HG03342 (cell line): ENCODE measurements around the gene OR2AG2.
A peak's percentile ranks its signal among the peaks of the same experiment; 100 is the strongest.
"Not testable (repeated sequence)": the region's sequence is repeated elsewhere in the genome, so short reads cannot be mapped to it uniquely, and the experiment has no call there.

Source experiments
- ATAC-seq: cut with Tn5 transposase; IDR thresholded peaks from one replicate; pipeline ENCODE4 v1.9.1; 2021; ENCODE audit warnings: mild to moderate bottlenecking, moderate library complexity; ENCODE audit not compliant: unreplicated experiment

Gene OR2AG2

GRCh38 chr11:6771926-6772893 is at the start of gene OR2AG2:
Gene OR2AG2 (minus strand): TSS chr11:6771976. CDS start chr11:6768957, 3,019 bp downstream.
- ATAC-seq, result peak; percentile 98

DNA sequence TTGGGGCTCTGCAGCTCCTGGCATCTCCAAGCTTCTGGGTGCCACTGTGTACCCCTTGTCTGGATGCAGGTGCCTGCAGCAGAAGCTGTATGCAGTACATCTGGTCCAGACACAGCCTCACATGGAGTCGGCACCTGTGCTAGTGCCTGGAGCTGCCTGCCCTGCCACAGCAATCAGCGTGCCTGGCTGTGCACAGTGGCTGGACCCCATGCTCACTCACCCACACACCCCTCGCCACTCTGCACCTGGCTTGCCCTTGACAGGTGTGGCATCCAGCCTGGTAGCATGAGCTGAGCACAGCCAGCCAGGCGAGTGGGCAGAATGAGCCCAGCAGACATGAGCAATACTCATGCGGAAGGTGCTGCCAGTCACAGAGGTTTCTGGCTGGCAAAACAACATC is 47.2 kb upstream of the OR2AG2 start:
- no peak for ATAC-seq

GRCh38 chr11:6817694-6818093 is 45.9 kb upstream of the OR2AG2 start:
- ATAC-seq, result no peak

DNA sequence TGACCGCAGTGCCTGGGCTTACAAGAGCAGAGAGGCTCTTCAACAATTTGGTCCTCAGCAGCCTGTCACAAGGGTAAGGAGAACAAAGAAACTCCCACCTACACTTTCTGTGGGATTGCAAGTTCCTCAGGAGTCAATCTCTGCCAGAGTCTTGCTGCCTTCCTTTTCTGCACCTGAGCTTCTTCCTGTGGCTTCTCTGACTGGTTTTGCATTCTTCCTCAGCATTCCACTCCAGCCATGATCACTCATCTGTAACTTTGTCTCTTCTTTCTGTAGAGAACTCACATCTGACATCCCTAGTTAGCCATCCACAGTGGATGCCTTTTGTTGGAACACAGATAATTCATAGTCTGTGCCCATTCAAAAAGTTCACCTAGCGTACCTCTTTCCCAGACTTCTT is 41.9 kb upstream of the OR2AG2 start:
- ATAC-seq, result no peak

GRCh38 chr11:6812390-6813005 is 40.7 kb upstream of the OR2AG2 start:
- peak; percentile 84 for ATAC-seq

GRCh38 chr11:6801075-6801474 is 29.3 kb upstream of the OR2AG2 start:
- ATAC-seq, result not testable (repeated sequence)

DNA sequence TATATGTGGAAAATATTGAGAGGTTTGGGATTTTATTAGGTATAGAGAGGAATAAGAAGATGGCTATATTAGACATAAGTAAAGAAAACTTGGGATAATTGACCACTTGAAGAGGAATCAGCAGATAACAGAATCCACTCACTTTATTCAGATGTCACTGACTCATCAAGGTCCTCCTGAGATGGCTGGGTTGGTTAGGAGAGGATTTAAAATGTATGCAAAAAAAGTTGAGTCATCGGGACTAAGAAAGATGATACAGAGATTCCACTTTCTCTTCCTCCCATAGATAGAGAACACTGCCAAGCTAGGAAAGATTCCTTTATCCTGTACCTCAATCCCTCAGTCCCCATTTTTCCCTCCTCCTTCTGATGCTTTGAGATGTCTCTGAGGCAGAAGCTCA is 27.6 kb upstream of the OR2AG2 start, which contains the start of gene OR6A2:
Gene OR6A2 (minus strand): TSS at position 288 of the 400 bp plus-strand sequence. CDS start 3,981 bp downstream, outside the sequence.
- no peak for ATAC-seq

- no peak for ATAC-seq
Observed at GRCh38 chr11:6794639-6795038, 22.9 kb upstream of the OR2AG2 start.

DNA sequence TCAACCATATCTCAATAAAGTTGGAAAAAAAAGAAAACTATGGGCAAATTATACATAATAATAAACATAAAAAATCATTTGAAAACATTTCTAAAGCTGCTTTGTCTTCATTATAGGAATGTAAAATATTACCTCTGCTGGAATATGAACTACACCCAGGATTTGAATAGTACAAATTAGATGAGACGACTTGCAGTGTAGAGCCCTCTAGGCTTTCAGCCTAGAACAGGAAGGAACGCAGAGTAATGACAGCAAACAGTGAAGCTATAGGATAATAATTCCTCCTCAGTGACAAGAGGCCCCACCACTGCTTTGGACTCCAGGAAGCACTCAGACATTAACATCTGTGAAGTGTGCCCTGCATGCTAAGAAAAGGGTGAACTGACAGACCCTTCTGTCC is 18.8 kb upstream of the OR2AG2 start:
- no peak for ATAC-seq

GRCh38 chr11:6782720-6783119 is 10.9 kb upstream of the OR2AG2 start, which contains the start of gene OR2AG1:
Gene OR2AG1 (plus strand): TSS chr11:6783020. CDS start chr11:6785038, 2,018 bp downstream.
- ATAC-seq, result no peak

DNA sequence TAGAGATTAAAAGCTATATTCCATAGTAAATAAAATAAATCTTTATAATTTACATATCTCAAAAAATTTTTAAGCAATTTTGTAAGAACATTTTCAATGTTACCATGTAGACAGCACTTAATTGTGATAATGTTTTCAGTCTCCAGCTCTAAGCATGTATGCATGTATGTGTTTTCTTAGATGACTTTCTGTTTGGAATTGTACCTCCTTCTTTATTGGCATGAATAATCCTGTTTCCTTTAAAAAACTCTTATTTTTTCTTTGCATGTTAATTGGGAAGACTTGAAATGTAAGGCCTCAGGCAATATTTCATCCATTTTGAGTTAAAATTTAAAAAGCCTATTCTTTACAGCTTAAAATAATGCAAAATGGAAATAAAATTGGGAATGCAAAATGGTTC is 9.1 kb upstream of the OR2AG2 start:
- no peak for ATAC-seq

- ATAC-seq, result no peak
Observed at GRCh38 chr11:6778518-6778917, 6.7 kb upstream of the OR2AG2 start.

DNA sequence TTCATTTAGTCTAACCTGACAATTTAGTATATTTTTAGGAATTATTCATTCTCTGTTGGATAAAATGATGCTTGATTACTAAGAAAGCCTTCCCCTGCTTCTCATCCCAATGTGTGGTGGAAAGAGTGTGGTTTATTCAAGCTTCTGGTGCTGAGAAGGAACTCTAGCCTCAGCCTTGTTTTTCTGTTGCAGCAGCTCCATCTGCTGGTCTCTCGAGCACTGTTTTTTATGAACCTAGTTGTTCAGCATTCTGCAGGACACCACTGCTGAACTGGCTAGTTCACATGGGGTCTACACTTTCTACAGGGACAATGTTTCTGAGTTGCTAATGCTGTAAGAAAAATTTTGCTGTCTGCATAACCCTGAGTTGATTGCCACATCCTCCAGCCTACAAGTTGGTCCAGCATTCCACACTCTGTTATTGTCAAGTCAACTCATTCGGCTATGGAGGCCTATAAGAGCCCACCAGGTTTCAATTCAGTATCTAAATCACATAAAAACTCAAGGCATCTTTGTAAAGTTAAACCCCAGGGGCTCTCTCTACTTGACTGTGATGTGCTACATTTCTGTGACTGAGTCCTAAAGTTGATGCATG is 14.3 kb downstream of the OR2AG2 start:
- no peak for ATAC-seq

DNA sequence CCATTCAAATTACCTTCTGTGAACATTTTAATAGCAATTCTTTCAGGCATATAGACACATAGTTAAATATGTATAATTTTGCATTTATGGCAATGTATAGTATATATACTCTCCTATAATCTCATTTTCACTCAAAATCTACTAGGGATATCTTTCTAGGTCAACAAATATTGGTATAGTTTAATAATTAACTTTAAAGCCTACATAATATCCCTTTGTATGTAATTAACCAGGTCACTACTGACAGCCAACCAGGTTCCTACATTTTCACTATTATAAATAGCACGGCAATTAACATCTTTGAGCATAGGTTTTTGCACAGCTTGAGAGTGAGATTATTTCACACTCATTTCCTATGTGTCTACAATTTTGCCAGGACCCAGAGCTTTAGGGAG is 15.8 kb downstream of the OR2AG2 start:
- ATAC-seq, result no peak

DNA sequence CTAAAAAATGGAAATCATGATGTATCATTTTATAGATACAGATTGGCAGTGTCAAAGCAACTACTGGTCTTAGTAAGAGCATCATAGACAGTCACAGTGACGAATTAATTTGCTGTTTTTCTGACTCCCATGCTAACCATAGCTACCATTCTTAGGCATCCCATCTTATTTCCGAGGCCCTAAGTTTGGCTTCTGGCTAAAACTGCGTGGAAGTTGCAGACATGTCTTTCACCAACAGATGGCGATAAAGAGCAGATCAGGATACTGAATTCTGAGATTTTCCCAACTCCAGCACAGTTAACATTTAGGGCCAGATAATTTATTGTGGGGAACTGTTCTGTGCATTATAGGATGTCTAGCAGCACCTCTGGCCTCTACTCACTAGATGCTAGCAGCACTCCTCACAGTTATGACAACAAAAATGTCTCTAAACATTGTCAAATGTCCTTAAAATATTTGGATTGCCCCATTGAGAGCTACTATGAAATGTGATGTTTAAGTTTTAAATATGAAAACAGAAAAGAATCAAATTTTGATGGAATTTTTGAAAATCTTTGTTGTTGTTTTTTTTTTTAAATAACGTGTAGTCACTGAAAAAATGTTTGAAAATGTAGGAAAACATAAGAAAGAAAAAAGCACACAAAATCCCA is 16.3 kb downstream of the OR2AG2 start:
- no peak for ATAC-seq

GRCh38 chr11:6747097-6747668 is 24.6 kb downstream of the OR2AG2 start:
- ATAC-seq, result no peak

- no peak for ATAC-seq
Observed at GRCh38 chr11:6746626-6747025, 25.1 kb downstream of the OR2AG2 start.

DNA sequence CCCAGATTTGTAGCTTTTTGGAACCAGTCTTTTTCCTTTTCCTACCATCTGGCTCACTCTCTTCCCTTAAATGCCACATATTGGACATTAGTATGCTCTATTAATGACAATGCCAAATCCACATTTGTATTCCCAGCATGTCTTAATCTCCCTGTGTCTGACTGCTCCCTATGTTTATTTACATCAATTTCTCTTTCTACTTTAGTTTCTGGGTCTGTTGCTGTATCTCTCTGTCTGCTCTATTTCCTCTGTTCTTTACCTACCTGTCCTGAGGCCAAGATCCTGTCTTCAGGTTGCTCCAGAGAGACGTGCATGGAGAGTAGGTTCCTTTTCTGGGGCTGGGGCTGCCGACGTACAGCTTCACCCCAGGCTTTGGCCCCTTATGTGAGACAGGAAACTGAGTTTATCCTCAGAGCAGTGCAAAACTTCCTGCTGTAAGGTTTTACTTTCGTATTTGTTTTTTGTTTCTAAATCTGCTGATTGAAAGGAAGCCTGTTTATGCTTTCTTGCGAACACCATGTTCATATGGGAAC is 25.6 kb downstream of the OR2AG2 start:
- ATAC-seq, result peak; percentile 88

DNA sequence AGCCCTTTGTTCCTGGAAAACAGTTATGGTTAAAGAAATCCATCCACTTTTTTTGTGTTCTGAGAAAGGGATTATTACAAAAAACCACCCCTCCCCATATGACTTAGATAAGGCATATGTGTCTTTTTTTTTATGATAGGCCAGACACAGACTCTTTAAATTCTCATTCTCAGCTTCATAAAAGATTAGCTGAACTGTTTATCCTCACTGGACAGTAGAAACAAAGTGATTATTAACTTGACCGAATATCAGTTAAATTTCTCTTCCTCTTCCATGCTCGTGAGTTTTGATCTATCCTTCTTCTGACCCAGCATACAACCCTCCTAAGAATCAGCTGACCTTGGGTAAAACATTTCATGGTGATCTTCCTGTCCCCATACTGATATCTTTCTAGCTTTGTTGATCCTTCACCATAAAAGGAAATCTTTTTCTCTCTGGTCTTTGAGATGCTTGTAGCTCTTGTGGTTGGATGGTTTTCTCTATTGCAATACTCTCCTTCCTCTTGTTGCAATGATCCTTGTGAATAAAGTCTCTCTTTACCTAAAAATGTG is 26.2 kb downstream of the OR2AG2 start:
- no peak for ATAC-seq

DNA sequence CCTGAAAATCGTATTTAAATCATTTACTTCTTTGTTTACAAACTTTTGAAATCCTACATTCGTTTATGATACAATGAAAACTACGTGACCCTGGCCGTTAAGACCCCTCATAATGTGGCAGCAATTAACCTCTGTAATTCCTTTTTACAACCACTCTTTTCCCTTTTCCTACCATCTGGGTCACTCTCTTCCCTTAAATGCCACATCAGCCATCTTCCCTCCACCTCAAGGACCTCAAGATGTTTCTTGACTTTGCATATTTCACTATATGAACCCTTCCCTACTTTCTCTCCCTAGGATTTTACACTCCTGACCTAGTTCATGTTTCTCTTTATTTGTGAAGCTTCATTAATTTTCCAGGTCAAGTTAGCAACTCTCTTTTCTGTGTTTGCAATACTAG is 26.8 kb downstream of the OR2AG2 start:
- ATAC-seq, result no peak
